SJSA1 (cell line): ENCODE results near the gene SMYD2. TPM values are rescaled to one million over a fixed set of nuclear protein-coding genes. Genes with fewer than 3 reads are reported as not detected.
"Not testable (repeated sequence)": the region's sequence is repeated elsewhere in the genome, so short reads cannot be mapped to it uniquely, and the experiment has no call there.

Source experiments
- DNase-seq, 2 experiments: peaks; one replicate each; pipeline ENCODE4 v3.0.0-alpha.2; 2015 to 2020; ENCODE audit warnings: low spot score in 2 of 2, low read depth in 1 of 2
- H3K27ac ChIP-seq: fragments of 250-450 bp; sonication (Bioruptor Pico); 2 replicates; pipeline ENCODE4 v1.5.1; 2020; ENCODE audit warnings: mild to moderate bottlenecking, moderate library complexity
- H3K27me3 ChIP-seq: fragments of 250-450 bp; sonication (Bioruptor Pico); replicated peaks from 2 replicates; pipeline ENCODE4 v1.5.1; 2020; ENCODE audit warnings: mild to moderate bottlenecking, moderate library complexity
- H3K36me3 ChIP-seq: fragments of 250-450 bp; sonication (Bioruptor Pico); 2 replicates; pipeline ENCODE4 v1.5.1; 2020; ENCODE audit warnings: mild to moderate bottlenecking
- H3K4me1 ChIP-seq: fragments of 250-450 bp; sonication (Bioruptor Pico); replicated peaks from 2 replicates; pipeline ENCODE4 v1.6.1; 2021; ENCODE audit warnings: mild to moderate bottlenecking
- H3K4me3 ChIP-seq: fragments of 250-450 bp; sonication (Bioruptor Pico); 2 replicates; pipeline ENCODE4 v1.5.1; 2020; ENCODE audit warnings: mild to moderate bottlenecking
- H3K9me3 ChIP-seq: fragments of 250-450 bp; sonication (Bioruptor Pico); replicated peaks from 2 replicates; pipeline ENCODE4 v1.5.1; 2020; ENCODE audit warnings: mild to moderate bottlenecking
- total RNA-seq: library from RNA; depleted of rRNA; stranded (reverse); fragments of >200 nt; shearing (Covaris generic); gene quantifications from 2 replicates; pipeline ENCODE4 v1.2.3, GENCODE V29; 2014

Gene SMYD2
- total RNA-seq, 1 experiment from 2014 or later = 69.5 TPM

GRCh38 chr1:214260561-214261205 lies 20.3 kb upstream of the SMYD2 start:
- no peak overlapping the region for H3K27ac ChIP-seq
- H3K36me3 ChIP-seq = no peaks in the 10 kb centered on the region
- no peaks in the 10 kb centered on the region for H3K9me3 ChIP-seq
- H3K4me3 ChIP-seq = no peak overlapping the region
- peaks cover 29% of the 10 kb centered on the region for H3K27me3 ChIP-seq
- peaks cover 6% of the 10 kb centered on the region; the same call in 1 of the 2 replicates for H3K4me1 ChIP-seq
- no peak for DNase-seq

DNA sequence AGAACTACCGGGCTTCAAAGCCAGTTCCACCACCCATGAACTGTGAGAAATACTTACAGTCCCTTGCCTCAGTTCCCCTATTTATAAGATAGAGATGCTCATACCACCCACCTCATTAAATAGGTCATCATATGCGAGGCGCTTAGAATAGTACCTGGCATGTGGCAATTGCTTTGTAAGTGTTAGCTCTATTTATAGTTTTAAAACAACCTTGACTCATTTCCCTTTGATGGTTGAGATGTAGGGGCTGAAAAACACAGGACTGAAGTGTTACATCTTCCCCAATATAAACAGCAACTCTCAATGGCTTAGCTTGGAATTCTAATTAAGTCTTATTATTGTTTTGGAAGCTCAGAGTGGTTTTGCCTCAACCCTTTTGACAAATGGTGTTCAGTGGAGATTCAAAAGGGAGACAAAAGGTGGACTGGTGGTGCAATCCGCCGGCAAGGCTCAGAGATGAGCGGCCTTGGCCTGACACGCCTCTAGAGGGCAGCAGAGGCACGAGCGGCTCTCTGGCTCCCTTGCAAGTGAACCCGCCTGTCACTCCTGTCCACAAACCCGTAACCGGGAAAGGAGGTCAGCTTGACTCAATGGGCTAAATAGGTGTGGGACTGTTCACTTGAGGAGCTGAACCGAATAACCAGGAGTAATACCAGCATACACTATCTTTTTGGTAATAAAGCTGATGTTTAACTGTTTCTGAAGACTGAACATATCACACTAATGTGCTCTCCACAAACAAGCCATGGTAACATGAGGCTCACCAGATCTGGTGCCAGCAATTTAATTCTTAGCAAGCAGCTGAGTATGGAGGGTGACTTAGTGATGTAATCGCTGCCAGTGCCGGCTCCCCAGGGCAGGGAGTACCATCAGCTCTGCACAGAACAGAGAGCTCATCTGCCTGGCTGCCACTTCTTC lies 19.5 kb upstream of the SMYD2 start:
- Histone ChIP-seq H3K27ac (no peak overlapping the region), H3K27me3 (peaks cover 36% of the 10 kb centered on the region), H3K4me1 (peaks cover 6% of the 10 kb centered on the region; the same call in 1 of the 2 replicates), H3K9me3 (no peaks in the 10 kb centered on the region), H3K4me3 (no peak overlapping the region), H3K36me3 (no peaks in the 10 kb centered on the region)
- peak; percentile 70 to 76 for DNase-seq

GRCh38 chr1:214264196-214264595 lies 16.8 kb upstream of the SMYD2 start:
- H3K27ac ChIP-seq = no peak overlapping the region
- H3K27me3 ChIP-seq = peaks cover 54% of the 10 kb centered on the region
- H3K36me3 ChIP-seq = no peaks in the 10 kb centered on the region
- no peak overlapping the region for H3K4me3 ChIP-seq
- peaks cover 6% of the 10 kb centered on the region; the same call in 1 of the 2 replicates for H3K4me1 ChIP-seq
- no peak for DNase-seq
- no peaks in the 10 kb centered on the region for H3K9me3 ChIP-seq

DNA sequence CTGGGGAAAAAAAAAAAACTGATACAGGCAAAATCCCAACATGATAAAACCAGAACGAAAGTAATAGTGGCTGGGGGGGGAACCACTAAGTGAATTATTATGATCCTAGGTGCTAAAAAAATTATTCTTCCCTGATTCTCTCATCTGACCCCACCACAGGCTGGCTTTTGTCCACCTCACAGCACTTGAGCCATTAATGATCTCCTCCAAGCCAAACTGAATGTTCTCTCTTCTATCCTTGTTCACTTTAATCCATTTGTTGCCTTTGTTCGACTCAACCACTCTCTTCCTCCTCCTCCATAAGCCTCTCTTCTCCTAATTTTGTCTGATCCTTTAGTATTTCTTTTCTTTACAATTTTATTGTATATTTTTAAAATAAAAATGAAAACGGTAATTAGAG lies 16.0 kb upstream of the SMYD2 start:
- Histone ChIP-seq H3K4me3 (no peak overlapping the region), H3K36me3 (no peaks in the 10 kb centered on the region), H3K9me3 (no peaks in the 10 kb centered on the region), H3K4me1 (peaks cover 6% of the 10 kb centered on the region; the same call in 1 of the 2 replicates), H3K27ac (no peak overlapping the region), H3K27me3 (peaks cover 58% of the 10 kb centered on the region)
- no peak for DNase-seq

GRCh38 chr1:214270097-214270650 lies 10.8 kb upstream of the SMYD2 start:
- Histone ChIP-seq H3K36me3 (no peaks in the 10 kb centered on the region), H3K27me3 (peaks cover 57% of the 10 kb centered on the region), H3K27ac (no peak overlapping the region), H3K4me3 (no peak overlapping the region), H3K9me3 (no peaks in the 10 kb centered on the region), H3K4me1 (no peaks in the 10 kb centered on the region)
- DNase-seq = no peak

DNA sequence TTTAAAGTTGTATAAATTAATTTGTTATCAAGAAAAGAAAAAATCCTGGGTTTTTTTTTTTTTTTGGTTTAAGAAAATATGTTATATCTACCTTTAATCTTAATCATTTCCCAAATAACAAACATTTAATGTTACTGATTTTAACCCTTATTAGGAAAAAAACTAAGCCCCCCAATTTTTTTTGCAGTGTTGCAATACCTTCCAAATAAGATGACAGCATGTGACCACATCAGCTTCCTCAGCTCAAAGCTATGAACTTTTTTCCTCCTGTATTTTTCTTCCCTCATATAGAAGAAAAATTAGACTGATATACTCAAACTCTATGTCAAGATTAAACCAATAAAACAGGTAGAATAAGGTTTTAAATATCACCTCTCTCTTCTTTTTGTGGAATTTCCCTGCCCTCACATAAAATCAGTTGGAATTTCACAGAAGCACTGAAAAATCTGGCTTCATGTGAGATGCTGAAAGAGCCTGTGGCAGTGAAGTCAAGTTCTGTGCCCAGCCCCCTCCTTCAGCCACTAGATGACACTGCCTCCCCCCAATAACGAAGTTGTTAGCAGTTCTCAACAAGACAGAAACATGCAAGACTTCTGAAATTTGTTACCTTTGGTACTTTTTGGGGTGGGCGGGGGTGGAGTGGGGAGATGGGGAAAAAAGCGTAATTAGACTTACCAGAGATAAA lies 9.6 kb upstream of the SMYD2 start:
- Histone ChIP-seq H3K27me3 (peaks cover 45% of the 10 kb centered on the region), H3K27ac (no peak overlapping the region), H3K4me1 (no peaks in the 10 kb centered on the region), H3K4me3 (no peak overlapping the region), H3K9me3 (no peaks in the 10 kb centered on the region), H3K36me3 (no peaks in the 10 kb centered on the region)
- no peak for DNase-seq

DNA sequence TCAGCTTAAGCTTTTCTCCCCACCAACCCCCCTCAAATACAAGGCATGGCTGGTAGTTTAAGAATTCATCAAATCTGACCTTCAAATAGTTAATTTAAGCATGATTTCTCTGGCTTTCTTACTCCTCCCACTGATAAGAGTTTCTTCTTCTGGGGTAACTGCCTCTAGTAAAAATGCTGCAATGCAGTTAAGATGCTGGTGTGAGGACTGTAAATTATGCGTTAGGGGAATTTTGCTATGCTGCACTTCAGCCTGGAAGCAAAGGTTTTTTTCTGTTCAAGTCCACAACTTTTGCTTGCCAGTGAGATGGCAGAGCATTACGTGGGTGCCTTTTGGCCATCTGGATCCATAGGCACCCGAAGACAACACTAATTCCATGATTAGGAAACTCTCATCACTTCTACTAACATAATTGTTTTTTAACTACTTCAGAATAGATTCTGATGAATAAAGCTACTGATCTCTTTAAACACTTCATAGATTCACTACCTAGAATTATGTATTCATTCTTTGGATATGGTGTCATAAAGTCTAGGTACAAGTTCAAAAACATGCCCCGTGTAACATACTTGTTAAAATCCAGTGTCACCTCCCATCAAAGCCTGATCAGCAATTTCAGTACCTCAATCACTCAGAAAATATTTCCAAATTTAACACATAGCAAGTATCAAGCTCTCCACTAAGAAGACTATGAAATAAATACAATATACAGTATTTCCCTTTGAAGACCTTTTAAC lies 8.8 kb upstream of the SMYD2 start:
- DNase-seq = no peak
- H3K4me3 ChIP-seq = no peak overlapping the region
- H3K27me3 ChIP-seq = peaks cover 37% of the 10 kb centered on the region
- H3K9me3 ChIP-seq = no peaks in the 10 kb centered on the region
- no peaks in the 10 kb centered on the region for H3K4me1 ChIP-seq
- no peaks in the 10 kb centered on the region for H3K36me3 ChIP-seq
- no peak overlapping the region for H3K27ac ChIP-seq

DNA sequence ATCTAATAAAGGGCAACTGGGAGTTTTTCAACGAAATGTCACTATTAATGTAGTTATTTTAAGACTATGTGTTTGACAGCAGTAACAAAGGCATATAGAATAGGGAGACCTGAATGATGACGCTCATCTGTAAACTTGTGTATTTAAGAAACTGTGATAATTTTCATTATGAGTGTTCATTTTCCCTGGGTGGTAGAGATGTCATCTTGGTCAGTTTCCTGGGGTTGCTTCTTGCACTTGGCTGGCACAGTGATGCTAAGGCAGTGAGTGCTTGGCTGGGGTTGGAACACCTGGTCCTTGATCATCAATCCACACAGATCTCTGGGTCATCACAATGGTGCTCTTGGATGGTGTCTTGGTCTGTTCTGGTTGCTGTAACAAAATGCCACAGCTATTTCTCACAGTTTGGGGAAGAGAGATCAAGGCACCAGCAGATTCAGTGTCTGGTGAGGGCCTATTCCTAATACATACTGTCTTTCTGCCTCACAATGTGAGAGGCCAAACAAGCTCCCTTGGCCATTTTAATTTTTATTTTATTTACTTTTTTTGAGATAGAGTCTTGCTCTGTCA lies 7.9 kb upstream of the SMYD2 start:
- H3K27ac ChIP-seq = no peak overlapping the region
- H3K36me3 ChIP-seq = no peaks in the 10 kb centered on the region
- no peak for DNase-seq

GRCh38 chr1:214275700-214276099 lies 5.3 kb upstream of the SMYD2 start:
- not testable (repeated sequence) for H3K27me3 ChIP-seq, H3K36me3 ChIP-seq, H3K27ac ChIP-seq, H3K4me3 ChIP-seq, DNase-seq, H3K9me3 ChIP-seq, H3K4me1 ChIP-seq

More for the DNA sequence above, 7.9 kb upstream of the SMYD2 start:
- H3K4me3 ChIP-seq = no peak overlapping the region
- no peaks in the 10 kb centered on the region for H3K9me3 ChIP-seq
- H3K4me1 ChIP-seq = no peaks in the 10 kb centered on the region
- H3K27me3 ChIP-seq = peaks cover 30% of the 10 kb centered on the region

- H3K9me3 ChIP-seq = no peaks in the 10 kb centered on the region
- peaks cover 7% of the 10 kb centered on the region for H3K4me1 ChIP-seq
- no peaks in the 10 kb centered on the region for H3K27me3 ChIP-seq
- DNase-seq = no peak
- H3K36me3 ChIP-seq = peaks cover 6% of the 10 kb centered on the region; the same call in 1 of the 2 replicates
- no peak overlapping the region for H3K4me3 ChIP-seq
- H3K27ac ChIP-seq = no peak overlapping the region
Measured at GRCh38 chr1:214276786-214277185, 4.2 kb upstream of the SMYD2 start.

DNA sequence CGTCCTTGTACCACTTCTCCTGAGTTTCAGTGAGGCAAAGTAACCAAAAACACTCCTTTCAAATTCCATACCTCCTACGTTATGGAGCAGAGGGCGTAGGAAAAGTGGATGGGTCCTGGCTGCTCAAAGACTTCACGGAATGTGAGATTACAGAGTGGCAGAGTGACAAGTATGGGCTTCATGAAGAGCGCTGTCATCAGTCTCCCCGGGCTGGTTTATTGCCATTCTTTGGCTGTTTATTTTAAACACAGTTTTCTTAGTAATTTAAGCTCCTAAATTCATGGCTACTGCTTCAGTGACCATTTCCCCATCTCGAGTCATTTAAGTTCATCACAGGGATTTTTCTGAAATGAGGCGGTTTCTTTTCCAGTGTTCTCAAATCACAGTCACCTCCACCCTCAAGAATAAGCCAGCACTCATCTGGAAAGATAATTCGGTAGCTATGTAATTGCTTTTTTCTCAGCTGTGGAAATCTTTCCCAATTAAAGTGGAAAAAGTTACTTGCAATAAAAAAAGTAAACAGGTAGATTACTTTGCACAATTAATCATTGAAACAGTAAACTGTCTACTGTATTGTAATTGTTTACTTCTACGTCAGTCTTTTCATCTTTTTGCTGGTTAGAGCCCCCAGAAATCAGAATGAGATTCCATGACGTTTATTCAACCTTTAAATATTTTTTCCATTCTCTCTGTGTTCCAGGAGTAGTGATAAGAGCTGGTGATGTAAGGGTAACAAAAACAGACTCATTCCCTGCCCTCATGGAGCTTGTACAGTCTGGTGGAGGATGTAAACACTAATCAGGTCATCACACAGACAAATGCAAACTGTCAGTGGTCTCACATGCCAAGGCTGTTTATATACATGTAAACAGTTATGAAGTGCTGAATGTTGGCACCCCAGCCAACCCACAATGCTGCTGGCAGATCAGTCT lies 3.0 kb upstream of the SMYD2 start:
- peaks cover 6% of the 10 kb centered on the region; the same call in 1 of the 2 replicates for H3K36me3 ChIP-seq
- no peak overlapping the region for H3K4me3 ChIP-seq
- no peaks in the 10 kb centered on the region for H3K9me3 ChIP-seq
- no peak overlapping the region for H3K27ac ChIP-seq
- no peaks in the 10 kb centered on the region for H3K27me3 ChIP-seq
- DNase-seq = no peak
- H3K4me1 ChIP-seq = peaks cover 13% of the 10 kb centered on the region

DNA sequence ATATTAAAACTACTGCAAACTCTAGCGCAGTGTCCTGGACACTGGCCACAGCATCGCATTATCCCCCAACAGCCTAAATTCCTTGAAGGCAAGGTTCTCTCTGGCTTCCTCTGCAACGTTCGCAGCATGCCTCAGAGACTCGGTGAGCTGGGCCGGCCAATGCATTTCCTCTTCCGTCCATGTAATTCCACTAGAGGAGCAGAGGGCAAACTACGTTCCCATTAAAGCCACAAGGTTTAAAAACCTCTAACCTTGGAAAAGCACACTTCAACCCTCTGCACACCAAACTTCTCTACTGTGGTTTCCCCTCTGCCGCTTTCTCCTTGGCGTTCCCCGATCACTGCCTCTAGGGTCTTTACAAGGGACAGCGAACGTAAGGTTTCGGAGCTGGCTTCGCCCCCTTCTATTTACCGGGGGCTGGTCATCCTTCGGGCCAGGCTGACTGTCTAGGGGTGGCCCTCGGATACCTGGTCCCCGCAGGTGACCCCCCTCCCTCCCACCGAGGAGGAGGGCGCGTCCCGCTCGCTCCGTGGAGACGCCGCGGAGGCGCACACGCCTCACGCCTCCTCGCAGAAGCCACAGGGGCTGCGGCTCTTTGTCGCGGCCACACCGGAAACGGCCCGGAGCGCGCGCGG lies 456 bp upstream of the SMYD2 start:
- peak; percentile 62 to 71 for DNase-seq
- Histone ChIP-seq H3K27me3 (no peaks in the 10 kb centered on the region), H3K4me3 (peak overlapping the region; percentile 98), H3K9me3 (no peaks in the 10 kb centered on the region), H3K36me3 (peaks cover 7% of the 10 kb centered on the region; the same call in 1 of the 2 replicates), H3K4me1 (peaks cover 13% of the 10 kb centered on the region), H3K27ac (peak overlapping the region; percentile 96)
